ENCODE results near the gene GTPBP1. TPM values are rescaled to one million over a fixed set of nuclear protein-coding genes. Genes with fewer than 3 reads are reported as not detected.

The GTPBP1 gene
- polyA plus RNA-seq, 1 of the 3 experiments (the other 2 are of a cell fraction) = 15.2 TPM

DNA sequence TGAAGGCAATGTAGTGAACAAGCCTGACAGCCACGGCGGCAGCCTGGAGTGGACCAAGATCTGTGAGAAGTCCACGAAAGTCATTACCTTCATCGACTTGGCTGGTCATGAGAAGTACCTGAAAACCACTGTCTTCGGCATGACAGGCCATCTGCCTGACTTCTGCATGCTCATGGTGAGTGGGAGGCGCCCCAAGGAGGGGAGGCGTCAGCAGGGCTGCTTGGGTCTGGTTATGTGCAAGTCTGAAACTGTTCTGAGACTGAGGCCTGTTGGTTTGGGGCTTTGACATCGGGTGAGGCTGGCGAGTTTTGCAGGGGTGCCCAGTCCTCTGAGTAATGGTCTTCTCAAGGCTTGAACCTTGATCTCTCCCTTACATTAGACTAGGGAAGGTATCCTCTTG, 11.1 kb downstream of the GTPBP1 start:
- no peak for DNase-seq
- Histone ChIP-seq H3F3A (replicated peaks; ENCODE audit: insufficient read depth) (peaks cover 6% of the 10 kb centered on the region), H3K9me2 (no peaks in the 10 kb centered on the region), H3K4me3 (ENCODE audit: low read depth in 2 of 2, low read length in 1 of 2) (no peak overlapping the region), H3K79me2 (ENCODE audit: insufficient read depth) (peaks cover 37% of the 10 kb centered on the region; the same call in 1 of the 2 replicates), H3K4me2 (no peak overlapping the region), H4K20me1 (ENCODE audit: insufficient read depth) (no peaks in the 10 kb centered on the region), H3K27ac (ENCODE audit: low read depth in 2 of 2, low read length in 1 of 2) (no peak overlapping the region), H3K9ac (no peak overlapping the region), H2AFZ (ENCODE audit: low read depth) (no peak overlapping the region), H3K4me1 (ENCODE audit: control insufficient read depth in 1 of 2, insufficient read depth in 2 of 2, low read depth in 1 of 2, low read length in 1 of 2) (no peaks in the 10 kb centered on the region; a peak in 1 of 4 replicates), H3K27me3 (ENCODE audit: insufficient read depth) (no peaks in the 10 kb centered on the region), H3K36me3 (replicated peaks in 1 of 2; ENCODE audit: control insufficient read depth in 1 of 2, insufficient read depth in 2 of 2, low read length in 1 of 2) (no peaks in the 10 kb centered on the region), H3K9me3 (no peaks in the 10 kb centered on the region)
- WGBS (ENCODE audit: low lambda C conversion rate) = 93% methylated on average over 7 of the region's 9 CpGs
- ChIA-PET POLR2A (no interaction called here), CTCF (interaction anchor here (1.3 kb wide), 1 partner anchor 49 kb away, joined by 3 read pairs; no protein-coding TSS in a partner anchor)
- TF ChIP-seq FOXM1 (IDR thresholded peaks at IDR 0.05; ENCODE audit: low read depth) (no peak), MXI1 (IDR thresholded peaks at IDR 0.05; ENCODE audit: low read depth, low read length) (no peak), POLR2AphosphoS5 (IDR thresholded peaks at IDR 0.05; ENCODE audit: low read depth, low read length) (no peak), YY1 (IDR thresholded peaks at IDR 0.05; ENCODE audit: low read depth) (no peak), RAD21 (IDR thresholded peaks at IDR 0.05; ENCODE audit: low read length) (no peak), TCF12 (IDR thresholded peaks at IDR 0.05) (no peak)
- TF ChIP-seq, protein P1, sequence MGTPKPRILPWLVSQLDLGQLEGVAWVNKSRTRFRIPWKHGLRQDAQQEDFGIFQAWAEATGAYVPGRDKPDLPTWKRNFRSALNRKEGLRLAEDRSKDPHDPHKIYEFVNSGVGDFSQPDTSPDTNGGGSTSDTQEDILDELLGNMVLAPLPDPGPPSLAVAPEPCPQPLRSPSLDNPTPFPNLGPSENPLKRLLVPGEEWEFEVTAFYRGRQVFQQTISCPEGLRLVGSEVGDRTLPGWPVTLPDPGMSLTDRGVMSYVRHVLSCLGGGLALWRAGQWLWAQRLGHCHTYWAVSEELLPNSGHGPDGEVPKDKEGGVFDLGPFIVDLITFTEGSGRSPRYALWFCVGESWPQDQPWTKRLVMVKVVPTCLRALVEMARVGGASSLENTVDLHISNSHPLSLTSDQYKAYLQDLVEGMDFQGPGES (IDR thresholded peaks at IDR 0.05; ENCODE audit: low read depth, low read length) = no peak
- TF ChIP-seq, protein P2, sequence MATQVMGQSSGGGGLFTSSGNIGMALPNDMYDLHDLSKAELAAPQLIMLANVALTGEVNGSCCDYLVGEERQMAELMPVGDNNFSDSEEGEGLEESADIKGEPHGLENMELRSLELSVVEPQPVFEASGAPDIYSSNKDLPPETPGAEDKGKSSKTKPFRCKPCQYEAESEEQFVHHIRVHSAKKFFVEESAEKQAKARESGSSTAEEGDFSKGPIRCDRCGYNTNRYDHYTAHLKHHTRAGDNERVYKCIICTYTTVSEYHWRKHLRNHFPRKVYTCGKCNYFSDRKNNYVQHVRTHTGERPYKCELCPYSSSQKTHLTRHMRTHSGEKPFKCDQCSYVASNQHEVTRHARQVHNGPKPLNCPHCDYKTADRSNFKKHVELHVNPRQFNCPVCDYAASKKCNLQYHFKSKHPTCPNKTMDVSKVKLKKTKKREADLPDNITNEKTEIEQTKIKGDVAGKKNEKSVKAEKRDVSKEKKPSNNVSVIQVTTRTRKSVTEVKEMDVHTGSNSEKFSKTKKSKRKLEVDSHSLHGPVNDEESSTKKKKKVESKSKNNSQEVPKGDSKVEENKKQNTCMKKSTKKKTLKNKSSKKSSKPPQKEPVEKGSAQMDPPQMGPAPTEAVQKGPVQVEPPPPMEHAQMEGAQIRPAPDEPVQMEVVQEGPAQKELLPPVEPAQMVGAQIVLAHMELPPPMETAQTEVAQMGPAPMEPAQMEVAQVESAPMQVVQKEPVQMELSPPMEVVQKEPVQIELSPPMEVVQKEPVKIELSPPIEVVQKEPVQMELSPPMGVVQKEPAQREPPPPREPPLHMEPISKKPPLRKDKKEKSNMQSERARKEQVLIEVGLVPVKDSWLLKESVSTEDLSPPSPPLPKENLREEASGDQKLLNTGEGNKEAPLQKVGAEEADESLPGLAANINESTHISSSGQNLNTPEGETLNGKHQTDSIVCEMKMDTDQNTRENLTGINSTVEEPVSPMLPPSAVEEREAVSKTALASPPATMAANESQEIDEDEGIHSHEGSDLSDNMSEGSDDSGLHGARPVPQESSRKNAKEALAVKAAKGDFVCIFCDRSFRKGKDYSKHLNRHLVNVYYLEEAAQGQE (IDR thresholded peaks at IDR 0.05; ENCODE audit: low read depth, low read length) = no peak
- TF ChIP-seq, protein P3, sequence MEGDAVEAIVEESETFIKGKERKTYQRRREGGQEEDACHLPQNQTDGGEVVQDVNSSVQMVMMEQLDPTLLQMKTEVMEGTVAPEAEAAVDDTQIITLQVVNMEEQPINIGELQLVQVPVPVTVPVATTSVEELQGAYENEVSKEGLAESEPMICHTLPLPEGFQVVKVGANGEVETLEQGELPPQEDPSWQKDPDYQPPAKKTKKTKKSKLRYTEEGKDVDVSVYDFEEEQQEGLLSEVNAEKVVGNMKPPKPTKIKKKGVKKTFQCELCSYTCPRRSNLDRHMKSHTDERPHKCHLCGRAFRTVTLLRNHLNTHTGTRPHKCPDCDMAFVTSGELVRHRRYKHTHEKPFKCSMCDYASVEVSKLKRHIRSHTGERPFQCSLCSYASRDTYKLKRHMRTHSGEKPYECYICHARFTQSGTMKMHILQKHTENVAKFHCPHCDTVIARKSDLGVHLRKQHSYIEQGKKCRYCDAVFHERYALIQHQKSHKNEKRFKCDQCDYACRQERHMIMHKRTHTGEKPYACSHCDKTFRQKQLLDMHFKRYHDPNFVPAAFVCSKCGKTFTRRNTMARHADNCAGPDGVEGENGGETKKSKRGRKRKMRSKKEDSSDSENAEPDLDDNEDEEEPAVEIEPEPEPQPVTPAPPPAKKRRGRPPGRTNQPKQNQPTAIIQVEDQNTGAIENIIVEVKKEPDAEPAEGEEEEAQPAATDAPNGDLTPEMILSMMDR (IDR thresholded peaks at IDR 0.05) = no peak

DNA sequence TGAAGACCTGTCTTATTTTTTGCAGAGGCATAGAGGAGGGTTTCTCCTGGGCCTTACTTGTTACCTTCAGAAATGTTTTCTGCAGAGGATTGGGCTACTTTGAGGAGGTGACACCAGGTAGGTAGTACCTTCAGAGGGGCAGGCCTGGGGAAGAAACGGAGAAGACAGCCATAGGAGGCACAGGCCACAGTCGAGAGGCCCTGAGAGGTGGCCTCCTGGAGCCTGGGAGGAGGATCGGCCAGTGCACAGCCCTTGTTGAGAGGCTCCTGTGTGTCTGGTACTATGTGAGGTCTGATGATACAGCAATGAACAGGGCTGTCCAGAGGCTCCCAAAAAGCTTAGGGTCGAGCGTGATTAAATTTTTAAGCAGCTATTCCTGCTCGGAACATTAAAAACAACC, 11.5 kb downstream of the GTPBP1 start:
- H4K20me1 ChIP-seq (ENCODE audit: insufficient read depth) = no peaks in the 10 kb centered on the region
- H3K27ac ChIP-seq (ENCODE audit: low read depth in 2 of 2, low read length in 1 of 2) = no peak overlapping the region; a peak in 1 of 4 replicates
- H3K4me1 ChIP-seq (ENCODE audit: control insufficient read depth in 1 of 2, insufficient read depth in 2 of 2, low read depth in 1 of 2, low read length in 1 of 2) = no peaks in the 10 kb centered on the region; a peak in 1 of 4 replicates
- CTCF ChIA-PET = interaction anchor here (0.9 to 1.3 kb wide), 2 partner anchors 49 to 51 kb away, joined by 3 read pairs; no protein-coding TSS in a partner anchor
- WGBS (ENCODE audit: low lambda C conversion rate) = 100% methylated on average over 3 of the region's 6 CpGs
- no peak overlapping the region for H3K4me3 ChIP-seq (ENCODE audit: low read depth in 2 of 2, low read length in 1 of 2)
- DNase-seq = no peak
- no peak overlapping the region for H3K9ac ChIP-seq
- TF ChIP-seq FOSL2 (IDR thresholded peaks at IDR 0.05; ENCODE audit: borderline replicate concordance, low read depth) (no peak), TEAD4 (IDR thresholded peaks at IDR 0.05; ENCODE audit: borderline replicate concordance, insufficient read depth) (no peak), SIN3A (IDR thresholded peaks at IDR 0.05; ENCODE audit: borderline replicate concordance, low read depth, low read length) (no peak)
- TF ChIP-seq, protein P4, sequence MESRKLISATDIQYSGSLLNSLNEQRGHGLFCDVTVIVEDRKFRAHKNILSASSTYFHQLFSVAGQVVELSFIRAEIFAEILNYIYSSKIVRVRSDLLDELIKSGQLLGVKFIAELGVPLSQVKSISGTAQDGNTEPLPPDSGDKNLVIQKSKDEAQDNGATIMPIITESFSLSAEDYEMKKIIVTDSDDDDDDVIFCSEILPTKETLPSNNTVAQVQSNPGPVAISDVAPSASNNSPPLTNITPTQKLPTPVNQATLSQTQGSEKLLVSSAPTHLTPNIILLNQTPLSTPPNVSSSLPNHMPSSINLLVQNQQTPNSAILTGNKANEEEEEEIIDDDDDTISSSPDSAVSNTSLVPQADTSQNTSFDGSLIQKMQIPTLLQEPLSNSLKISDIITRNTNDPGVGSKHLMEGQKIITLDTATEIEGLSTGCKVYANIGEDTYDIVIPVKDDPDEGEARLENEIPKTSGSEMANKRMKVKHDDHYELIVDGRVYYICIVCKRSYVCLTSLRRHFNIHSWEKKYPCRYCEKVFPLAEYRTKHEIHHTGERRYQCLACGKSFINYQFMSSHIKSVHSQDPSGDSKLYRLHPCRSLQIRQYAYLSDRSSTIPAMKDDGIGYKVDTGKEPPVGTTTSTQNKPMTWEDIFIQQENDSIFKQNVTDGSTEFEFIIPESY (IDR thresholded peaks at IDR 0.05; ENCODE audit: borderline replicate concordance, low read depth) = no peak
- TF ChIP-seq, protein P5, sequence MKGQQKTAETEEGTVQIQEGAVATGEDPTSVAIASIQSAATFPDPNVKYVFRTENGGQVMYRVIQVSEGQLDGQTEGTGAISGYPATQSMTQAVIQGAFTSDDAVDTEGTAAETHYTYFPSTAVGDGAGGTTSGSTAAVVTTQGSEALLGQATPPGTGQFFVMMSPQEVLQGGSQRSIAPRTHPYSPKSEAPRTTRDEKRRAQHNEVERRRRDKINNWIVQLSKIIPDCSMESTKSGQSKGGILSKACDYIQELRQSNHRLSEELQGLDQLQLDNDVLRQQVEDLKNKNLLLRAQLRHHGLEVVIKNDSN (IDR thresholded peaks at IDR 0.05; ENCODE audit: borderline replicate concordance, low read depth) = no peak
- peaks cover 6% of the 10 kb centered on the region for H3F3A ChIP-seq (replicated peaks; ENCODE audit: insufficient read depth)
- H3K79me2 ChIP-seq (ENCODE audit: insufficient read depth) = peaks cover 33% of the 10 kb centered on the region; the same call in 1 of the 2 replicates
- POLR2A ChIA-PET = no interaction called here
- H3K9me3 ChIP-seq = no peaks in the 10 kb centered on the region
- no peaks in the 10 kb centered on the region for H3K27me3 ChIP-seq (ENCODE audit: insufficient read depth)
- no peak overlapping the region for H3K4me2 ChIP-seq
- no peak overlapping the region for H2AFZ ChIP-seq (ENCODE audit: low read depth)
- H3K9me2 ChIP-seq = no peaks in the 10 kb centered on the region
- peaks cover 0 to 4% of the 10 kb centered on the region in 2 experiments for H3K36me3 ChIP-seq (replicated peaks in 1 of 2; ENCODE audit: control insufficient read depth in 1 of 2, insufficient read depth in 2 of 2, low read length in 1 of 2)
